Measurements from ENCODE around the gene LTBP1.

- TF ChIP-seq CTCF (conservative IDR thresholded peaks at IDR 0.05) (no peak), EZH2 (IDR thresholded peaks at IDR 0.05; ENCODE audit: low read depth) (no peak)
Measured at GRCh38 chr2:33323957-33324356, 377.2 kb downstream of the LTBP1 start.
